HG03175 (cell line): ENCODE results near the gene SDR42E2.
"Not testable (repeated sequence)": the region's sequence is repeated elsewhere in the genome, so short reads cannot be mapped to it uniquely, and the experiment has no call there.

Experiments used
- ATAC-seq: cut with Tn5 transposase; IDR thresholded peaks from one replicate; pipeline ENCODE4 v1.9.1; 2021; ENCODE audit warnings: mild to moderate bottlenecking, moderate library complexity; ENCODE audit not compliant: unreplicated experiment

The SDR42E2 gene

GRCh38 chr16:22190776-22191531 lies 28.6 kb downstream of the SDR42E2 start:
- peak; percentile 56 for ATAC-seq

DNA sequence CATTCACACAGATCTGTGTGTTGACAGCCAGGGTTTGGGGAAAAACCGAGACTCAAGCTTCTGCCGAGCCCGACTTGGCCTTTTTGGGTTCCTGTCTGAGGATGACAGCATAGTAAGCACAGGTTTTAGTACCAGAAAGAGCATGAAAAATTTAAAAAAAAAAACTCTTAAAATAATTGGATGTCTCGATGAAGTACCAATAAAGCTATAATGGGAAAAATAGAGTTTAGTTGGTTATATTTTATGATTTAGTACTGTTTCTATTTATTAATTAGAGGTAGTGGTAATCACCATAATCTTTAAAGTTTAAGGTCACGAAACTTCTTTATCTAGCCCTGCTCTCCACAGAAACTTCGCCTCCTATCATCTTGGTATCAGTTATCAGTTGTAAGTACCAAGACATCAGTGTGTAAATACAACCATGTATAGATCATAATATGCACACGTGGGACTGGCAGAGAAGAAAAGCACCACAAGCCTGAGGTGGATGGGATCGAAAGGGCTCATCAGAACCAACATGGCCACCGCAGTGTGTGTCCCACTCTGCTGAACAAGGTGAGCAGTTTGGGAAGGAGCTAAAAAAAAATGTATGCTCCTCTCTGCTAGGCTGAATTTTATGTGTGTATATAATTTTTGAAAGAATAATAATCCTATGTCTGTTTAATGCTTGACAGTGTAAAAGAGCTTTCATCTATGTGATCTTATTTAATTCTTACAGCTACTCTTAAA lies 29.4 kb downstream of the SDR42E2 start:
- ATAC-seq, result no peak

GRCh38 chr16:22192261-22193062 lies 30.2 kb downstream of the SDR42E2 start:
- ATAC-seq, result no peak

- ATAC-seq, result no peak
These were observed 30.7 kb downstream of the SDR42E2 start for GRCh38 chr16:22193063-22193411.

- no peak for ATAC-seq
These were observed 32.6 kb downstream of the SDR42E2 start for GRCh38 chr16:22194707-22195444.

DNA sequence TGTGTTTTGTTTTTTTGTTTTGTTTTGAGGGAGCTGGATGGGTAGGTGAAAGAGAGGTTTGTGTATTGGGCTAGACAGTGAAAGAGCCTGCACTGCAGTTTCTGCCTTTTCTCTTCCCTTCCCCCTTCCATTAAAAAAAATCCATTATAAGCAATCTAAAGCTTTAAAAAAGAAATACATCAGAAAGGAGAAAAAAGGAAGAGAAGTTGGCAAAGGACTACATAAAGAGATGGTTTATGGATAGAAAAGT lies 33.1 kb downstream of the SDR42E2 start:
- no peak for ATAC-seq

DNA sequence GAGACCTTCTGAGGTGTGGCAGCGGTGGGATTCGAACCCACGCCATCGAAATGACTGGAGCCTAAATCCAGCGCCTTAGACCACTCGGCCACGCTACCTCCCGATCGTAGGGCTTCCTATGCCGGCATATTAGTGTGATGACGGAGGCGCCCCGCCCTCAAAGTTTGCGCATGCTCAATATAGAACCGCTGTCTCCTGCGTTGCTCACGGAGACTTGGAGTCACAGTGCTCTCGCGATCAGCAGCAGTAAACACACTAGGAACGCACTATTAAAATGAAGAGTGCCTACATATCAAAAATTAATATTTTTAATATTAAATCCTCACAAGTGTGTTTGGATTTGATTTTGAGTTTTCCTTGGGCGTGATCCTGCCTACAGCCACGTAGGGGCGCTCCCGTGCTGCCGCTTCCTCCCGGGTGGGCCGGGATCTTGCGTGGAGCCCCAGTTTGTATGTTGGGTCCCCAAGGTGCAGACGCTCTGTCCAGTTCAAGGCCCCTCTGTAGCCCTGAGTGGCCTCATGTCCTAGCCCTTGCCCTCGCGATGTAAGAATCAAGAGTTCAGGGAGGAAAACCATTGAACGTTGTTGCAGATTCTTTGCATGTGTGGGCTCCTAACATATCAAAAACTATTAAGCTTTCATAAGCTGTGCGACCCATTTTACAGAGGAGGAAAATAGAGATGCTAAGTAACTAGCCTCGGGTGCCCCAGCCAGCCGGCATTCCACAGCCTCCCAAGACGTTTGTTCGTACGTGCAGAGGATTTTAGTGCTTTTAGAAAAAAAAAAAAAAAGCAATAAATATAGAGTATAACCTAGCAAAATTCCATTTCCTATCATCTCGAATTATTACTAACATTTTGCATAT lies 33.6 kb downstream of the SDR42E2 start:
- peak; percentile 31 for ATAC-seq

GRCh38 chr16:22196559-22197168 lies 34.4 kb downstream of the SDR42E2 start:
- not testable (repeated sequence) for ATAC-seq

GRCh38 chr16:22198547-22199293 lies 36.4 kb downstream of the SDR42E2 start:
- no peak for ATAC-seq

- no peak for ATAC-seq
These were observed 39.9 kb downstream of the SDR42E2 start for GRCh38 chr16:22202261-22202637.

DNA sequence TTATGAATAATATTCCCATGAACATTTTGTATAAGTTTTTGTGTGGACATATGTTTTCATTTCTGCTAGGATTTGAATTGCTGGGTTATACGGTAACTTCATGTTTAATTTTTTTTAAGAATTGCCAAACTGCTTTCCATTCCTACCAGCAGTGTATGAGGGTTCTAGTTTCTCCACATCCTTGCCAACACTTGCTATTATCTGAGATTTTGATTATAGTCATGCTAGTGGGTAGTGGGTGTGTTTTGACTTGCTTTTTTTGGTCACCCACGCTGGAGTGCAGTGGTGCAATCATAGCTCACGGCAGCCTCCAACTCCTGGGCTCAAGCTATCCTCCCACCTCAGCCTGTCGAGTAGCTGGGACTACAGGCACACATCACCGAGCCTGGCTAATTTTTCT lies 40.8 kb downstream of the SDR42E2 start:
- no peak for ATAC-seq

- ATAC-seq, result no peak
These were observed 41.9 kb downstream of the SDR42E2 start for GRCh38 chr16:22204091-22204655.

DNA sequence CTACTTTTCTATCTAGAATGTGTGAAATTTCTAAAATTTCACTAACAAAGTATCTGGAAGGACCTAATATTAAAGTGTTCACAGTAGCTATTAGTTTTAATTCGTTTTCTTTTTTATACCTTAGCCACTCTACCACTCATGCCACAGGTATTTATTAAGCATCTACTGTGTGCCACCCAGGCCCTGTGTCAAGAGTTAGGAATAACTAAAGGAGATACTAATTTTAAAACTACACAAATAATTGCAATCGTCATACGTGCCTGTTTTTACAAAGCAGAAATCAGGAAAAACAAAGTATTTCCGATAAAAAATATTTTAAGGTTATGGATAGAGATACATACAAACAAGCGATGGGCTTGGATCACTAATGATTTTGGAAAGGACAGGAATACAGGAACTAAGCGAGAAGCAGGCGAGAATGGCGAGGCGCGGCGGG lies 43.3 kb downstream of the SDR42E2 start:
- ATAC-seq, result no peak

- ATAC-seq, result peak; percentile 82
These were observed 43.9 kb downstream of the SDR42E2 start, which contains the start of gene EEF2K for GRCh38 chr16:22206013-22206841. Gene EEF2K, plus strand, starts transcription at chr16:22206278. Its CDS starts 19,452 bp downstream, at chr16:22225730.

- ATAC-seq, result peak; percentile 33
These were observed 44.8 kb downstream of the SDR42E2 start for GRCh38 chr16:22206842-22207714.

DNA sequence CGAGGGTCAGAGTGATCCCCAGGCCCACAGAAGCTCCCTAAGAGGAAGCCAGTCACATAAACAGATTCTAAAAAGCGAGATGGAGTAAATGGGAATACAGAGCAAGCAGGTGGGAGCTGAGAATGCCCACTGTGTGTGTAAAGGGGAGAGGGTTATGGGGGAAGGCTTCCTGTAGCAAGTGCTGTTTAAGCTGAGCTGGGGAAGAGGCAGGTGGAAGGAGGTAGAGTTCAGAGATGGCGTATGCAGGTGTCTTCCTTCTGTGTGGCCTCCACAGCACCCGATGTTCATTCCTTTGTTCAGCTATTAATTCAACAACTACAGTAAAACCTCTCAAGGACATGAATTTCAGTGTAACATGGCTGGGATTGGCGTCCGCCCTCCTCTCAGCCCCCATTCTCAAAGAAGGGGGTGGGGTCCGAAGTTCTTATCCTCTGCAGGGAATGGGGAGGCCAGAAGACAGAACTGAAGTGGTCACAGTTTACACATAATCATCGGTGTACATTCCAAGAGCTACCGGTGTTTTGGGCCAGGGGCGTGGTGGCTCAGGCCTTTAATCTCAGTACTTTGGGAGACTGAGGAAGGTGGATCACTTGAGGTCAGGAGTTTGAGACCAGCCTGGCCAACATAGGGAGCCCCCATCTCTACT lies 45.5 kb downstream of the SDR42E2 start:
- no peak for ATAC-seq
